NCI-H1694 (cell line): Measurements from ENCODE around the gene SEC22A.

Source experiments
- DNase-seq: peaks from one replicate; lab custom pipeline; 2025; lab: John Stamatoyannopoulos, UW

Gene SEC22A

DNA sequence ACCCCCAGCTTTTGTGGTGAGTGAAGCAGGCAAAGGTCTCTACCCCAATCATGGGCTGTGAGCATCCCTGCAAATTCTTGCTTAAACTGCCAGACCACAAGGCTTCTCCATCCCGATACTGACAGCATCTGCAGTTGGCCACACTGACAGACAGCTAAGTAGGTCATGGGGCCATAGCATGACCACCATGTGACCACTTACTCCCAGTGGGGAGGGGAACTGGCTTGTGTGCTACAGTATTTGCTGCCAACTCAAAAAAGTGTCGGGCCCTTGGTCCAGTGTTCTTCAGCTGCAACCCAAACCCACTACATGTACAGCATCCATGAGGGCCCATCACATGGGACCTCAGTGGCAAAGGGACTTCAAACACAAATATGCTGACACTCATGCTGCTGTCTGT is 103.4 kb downstream of the SEC22A start:
- DNase-seq, result no peak

DNA sequence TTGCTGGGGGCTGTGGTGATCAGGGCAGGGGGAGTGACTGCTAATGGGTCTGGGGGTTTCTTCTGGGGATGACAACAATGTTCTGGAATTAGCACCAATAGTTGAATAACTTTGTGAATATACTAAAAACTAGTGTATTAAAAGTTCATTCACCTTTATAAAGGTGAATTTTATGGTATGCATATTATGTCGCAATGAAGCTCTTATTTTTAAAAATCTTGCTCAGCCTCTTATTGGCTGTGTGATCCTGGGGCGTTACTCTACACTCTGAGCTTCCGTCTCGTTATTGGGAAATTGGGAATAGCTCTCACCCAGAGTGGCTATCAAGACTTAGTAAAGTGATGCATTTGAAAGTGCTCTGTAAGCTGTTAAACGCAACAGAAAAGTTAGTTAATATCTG is 105.3 kb downstream of the SEC22A start:
- DNase-seq, result no peak

DNA sequence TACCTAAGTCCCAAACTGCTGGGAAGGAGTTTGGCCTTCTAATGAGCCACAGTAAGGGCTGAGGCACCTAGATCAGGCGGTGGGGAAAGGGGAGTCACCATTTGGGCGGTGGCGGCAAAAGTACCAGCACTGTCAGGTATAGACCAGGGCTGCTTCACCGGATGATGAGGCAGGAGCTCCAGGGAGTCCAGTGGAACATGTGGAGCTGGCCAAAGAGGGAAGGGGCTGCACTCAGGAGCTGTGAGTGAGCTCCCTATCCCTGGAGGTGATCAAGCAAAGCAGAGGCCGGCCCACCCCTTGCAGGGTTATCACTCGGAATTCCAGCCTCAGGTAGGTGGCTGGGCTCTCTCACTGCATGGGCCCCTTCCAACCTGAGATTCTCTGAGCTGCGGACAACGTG is 108.4 kb downstream of the SEC22A start:
- DNase-seq, result no peak

DNA sequence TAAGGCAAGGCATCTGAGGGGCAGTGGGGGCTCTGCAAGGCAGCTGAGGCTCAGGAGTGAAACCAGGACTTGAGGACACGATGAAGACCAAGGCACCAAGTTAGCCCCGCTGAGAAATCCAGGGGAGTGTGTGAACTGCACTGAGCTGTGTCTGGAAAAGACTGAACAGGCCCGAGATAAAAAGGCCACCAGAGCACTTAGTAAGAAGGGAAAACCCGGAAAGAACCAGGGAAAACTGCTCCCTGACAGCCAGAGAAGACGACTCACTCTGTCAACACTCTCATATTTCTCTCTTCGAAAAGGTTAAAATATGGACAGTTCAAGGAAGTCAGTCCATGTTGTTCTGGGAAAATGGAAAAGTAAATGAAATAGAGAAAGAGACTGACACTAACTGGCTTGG is 109.0 kb downstream of the SEC22A start:
- no peak for DNase-seq

DNA sequence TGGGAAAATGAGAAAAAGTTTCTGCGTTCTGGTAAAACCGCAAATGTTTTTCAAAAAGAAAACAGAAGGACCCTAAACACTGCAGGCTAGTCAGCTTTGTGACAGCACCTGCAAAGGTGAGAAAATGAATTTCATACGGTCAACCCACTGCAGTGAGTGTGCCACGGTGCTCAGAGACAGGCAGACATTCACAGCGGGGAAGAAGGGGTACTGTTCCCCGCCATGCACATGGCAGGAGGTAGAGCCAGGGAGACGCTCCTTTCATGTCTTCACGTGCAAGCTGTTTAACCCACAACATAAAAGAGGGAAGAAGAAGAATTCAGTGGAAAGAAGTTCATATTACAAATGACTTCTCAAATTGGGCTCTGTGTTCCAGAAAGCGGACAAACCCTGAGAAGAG is 109.5 kb downstream of the SEC22A start:
- DNase-seq, result no peak

DNA sequence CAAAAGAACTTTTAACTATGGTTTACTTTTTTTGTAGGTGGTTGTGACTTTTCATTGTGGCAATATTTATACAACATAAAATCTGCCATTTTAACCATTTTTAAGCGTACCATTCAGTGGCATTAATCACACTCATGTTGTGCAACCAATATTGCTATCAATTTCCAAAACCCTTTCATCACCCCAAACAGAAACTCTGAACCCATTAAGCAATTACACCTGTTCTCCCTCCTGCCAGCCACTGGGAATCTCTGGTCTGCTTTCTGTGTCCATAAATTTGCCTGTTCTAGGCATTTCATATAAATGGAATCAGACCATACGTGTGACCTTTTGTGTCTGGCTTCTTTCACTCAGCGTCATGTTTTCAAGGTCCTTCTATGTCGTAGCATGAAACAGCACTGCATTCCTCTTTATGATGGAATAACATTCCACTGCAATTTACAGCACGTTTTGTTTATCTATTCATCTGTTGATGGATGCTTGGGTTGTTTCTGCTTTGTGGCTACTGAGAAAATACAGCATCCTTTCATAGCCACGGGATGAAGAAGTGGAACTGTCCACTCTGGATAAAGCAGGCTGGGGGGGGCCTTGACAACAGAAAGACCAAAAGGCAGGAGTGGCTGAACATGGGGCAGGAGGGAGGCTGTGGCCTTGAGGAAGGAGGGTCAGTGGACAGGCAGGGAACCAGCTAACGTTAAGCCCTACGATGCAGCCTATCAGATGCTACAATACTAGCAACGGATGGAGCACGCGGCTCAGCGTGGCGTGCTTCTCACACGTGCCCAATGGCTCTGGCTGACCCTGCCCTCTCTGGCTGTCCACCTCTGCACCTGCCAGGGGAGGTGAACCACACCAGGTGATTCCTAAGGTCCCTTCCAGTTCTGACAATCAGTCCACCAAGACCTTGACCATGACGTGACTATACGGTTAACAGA is 110.9 kb downstream of the SEC22A start:
- DNase-seq, result no peak

DNA sequence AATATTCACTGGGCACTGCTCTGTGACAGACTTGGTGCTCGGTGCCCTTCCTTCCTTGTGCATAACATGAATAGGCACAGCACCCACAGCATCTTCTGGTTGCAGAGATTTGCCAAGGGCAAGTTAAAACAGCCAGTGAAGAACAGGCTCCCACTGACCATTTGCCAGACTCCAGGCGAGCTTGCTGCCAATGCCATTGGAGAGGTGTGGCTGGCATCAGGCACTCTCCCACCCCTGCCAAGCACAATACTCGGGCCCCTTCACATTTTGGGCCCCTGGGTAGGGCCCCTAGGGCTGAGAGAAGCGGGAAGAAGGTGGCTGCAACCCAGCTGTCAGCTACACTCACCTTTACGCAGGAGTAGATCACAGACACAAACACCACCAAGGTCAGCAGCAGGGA is 112.1 kb downstream of the SEC22A start:
- DNase-seq, result no peak

DNA sequence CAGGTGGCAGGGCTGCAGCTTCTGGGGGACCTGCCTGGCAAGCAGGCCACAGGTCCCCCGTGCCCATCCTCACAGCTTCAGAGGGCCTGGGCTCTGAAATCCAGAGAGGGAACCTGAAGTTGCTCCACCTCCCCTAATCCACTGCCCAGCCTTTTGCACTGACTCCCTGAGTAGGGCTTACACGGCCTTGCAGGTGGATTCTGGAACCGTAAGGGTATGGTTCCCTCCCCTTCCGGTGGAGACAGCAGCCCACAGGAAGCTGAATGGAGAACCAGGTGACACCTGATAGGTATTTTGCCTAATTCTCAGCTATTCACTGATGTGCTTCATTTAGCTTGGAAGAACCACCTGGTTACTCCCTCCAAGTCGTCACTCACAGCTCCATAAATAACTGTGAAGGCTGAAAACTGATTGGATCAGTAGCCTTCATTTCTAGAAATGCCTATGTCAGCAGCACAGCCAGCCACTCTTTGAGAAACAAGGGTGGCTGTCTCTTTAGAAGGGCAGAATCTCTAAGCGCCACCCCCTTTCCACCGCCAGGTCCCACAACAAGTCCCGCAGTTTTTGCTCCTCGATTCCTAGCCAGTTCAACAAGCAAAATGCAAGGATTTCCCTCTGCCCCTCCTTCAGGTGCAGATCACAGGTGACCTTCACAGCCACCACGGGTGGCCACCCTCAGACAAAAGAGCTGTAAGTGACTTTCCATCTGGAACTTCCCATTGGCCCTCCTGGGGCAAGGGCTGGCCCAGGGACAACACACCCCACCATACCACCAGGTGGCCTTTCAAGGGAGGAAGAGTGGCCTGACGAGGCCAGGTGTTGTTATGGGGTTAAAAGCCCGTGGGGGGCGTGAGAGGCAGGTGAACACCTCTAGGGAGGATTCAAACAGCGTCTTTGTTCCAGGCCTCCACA is 112.9 kb downstream of the SEC22A start:
- DNase-seq, result no peak

DNA sequence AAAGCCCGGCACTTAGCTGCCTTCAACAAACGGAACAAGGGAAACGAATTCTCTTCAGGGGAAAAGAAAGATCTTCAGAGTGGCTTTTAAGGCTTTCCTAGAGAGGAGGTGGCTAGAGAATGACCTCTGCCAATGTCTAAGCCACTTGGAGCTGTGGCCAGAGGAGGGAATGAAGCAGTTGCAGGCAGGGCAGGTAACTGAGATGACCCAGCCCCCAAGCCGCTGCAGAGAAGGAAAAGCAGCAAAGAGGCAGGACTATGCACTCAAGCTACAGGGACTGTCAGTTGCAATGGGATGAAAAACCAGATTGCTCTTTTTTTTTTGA is 113.5 kb downstream of the SEC22A start:
- DNase-seq, result no peak

DNA sequence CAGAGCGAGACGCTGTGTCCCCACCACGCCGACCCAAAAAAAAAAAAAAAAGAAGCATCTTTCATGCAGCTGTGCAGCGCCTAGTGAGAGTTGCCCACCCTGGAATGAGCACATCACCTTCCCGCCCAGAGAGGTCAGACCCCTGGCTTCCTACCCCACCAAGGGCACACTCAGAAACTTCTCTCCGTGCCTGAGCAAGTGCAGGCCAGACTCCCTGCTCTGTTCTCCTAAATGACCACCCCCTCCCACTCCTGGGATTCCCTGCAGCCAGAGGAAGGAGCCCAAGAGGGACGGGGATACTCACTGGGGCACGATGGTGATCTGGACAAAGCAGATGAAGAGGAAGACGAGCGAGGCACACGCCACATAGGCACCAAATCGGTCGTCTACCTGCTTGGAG is 116.0 kb downstream of the SEC22A start:
- no peak for DNase-seq

DNA sequence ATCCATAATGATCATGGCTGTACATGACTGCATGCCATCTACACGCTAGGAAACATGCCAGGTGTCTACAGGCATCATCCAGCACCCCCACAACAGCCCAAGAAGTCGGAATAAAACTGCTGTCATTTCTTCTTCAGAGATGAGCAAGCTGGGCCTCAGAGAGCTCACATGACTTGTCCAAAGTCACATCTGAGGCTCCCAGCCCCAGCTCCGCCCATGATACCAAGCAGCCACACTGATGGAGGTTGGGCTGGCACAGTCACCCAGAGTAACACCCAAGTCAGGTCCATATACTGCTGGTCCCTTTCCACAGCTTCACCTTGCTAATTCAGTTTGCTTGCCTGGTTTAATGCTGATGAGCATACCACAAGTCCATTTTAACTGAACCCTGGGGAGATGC is 116.6 kb downstream of the SEC22A start:
- no peak for DNase-seq

DNA sequence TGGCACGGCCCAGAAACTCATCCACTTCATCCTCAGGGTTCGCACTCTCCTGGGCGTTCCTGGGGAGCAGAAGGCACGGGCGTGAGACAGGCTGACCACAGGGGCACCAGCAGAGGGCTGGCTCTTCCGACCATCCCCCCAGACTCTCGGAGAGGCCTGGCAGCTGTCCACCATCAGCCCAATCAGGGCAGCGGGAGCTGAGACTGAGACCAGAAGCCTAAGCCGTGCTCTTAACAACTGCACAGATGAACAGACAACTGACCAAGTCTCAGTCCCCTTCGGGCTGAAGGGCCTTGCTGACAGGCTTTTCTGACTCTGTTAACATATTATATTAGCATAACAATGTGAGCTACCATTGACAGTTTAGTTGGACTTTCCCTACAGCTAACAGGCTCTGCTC is 118.0 kb downstream of the SEC22A start:
- no peak for DNase-seq

DNA sequence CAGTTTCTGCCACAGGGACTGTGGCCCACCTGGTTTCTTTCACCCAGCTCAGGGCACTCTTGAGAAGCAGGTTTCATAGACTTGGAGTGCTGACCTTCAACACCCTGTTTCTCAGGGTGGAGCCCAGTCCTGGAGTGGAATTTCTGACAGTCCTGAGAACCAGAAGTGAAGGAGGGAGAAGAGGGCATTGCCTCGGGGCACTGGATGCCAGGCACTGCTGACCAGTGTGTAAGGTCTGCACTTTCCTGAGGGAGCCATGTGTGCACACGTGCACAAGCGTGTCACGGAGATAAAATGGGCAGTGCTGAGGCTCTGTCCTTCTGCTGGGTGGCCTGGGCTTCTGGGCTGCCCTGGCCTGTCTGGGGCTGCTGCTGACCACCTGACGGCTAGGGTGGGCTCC is 118.5 kb downstream of the SEC22A start:
- no peak for DNase-seq

DNA sequence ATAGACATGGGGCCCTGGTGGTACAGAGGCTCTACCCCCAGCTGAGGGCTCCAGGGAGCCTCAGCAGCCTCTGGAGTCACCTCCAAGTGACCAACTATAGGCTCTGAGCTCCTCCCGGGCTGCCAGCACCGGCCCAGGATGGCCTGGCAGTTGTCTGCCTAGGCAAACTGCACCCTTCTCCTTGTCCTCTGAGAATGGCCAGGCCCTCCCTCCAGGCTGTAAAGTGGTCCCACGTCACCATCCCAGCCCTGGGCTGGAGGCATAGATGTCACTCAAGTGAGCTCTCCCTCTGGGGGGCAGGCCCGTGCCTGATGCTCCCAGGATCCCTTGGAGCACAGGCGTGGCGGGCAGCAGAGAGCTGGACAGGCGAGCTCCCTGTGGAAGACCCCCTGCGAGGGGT is 120.1 kb downstream of the SEC22A start:
- DNase-seq, result no peak

DNA sequence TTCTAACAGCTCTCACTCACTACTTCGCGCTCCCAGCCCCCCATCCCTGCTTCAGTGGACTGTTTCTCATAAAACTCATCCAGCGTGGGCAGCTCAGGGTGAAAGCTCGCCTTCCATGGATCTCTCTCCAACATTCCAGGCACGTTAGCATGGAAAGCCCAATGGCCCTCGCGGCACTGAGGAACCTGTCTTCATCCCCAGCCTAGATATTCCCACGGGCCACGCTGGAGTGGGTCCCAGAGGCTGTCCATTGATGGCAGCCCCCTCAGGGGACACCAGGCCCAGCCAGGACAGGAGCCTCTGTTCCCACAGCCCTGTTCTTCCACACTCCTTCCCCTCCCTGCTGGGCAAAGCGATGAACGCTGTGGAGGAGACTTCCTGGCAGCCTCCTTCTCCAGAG is 121.1 kb downstream of the SEC22A start:
- no peak for DNase-seq
